MM.1S (cell line): ENCODE data around the gene B4GALT3.

Source experiments
- DNase-seq: peaks from one replicate; pipeline ENCODE4 v3.0.0-alpha.2; 2015
- H2AFZ ChIP-seq: fragments of 300-600 bp; sonication (generic); 2 replicates; pipeline ENCODE4 v1.6.0; 2016; ENCODE audit warnings: antibody characterized with exemption, low read length
- H3F3A ChIP-seq: fragments of 300-600 bp; sonication (generic); 2 replicates; pipeline ENCODE4 v1.6.1; 2016; ENCODE audit warnings: mild to moderate bottlenecking, antibody characterized with exemption, low read length, moderate library complexity, mixed read lengths; ENCODE audit not compliant: insufficient read depth
- H3K27ac ChIP-seq: fragments of 300-600 bp; sonication (generic); 2 replicates; pipeline ENCODE4 v1.5.1; 2016; ENCODE audit warnings: mild to moderate bottlenecking, low read length
- H3K27me3 ChIP-seq: fragments of 300-600 bp; sonication (generic); replicated peaks from 2 replicates; pipeline ENCODE4 v1.6.0; 2016; ENCODE audit warnings: low read length; ENCODE audit not compliant: insufficient read depth
- H3K36me3 ChIP-seq: fragments of 300-600 bp; sonication (generic); replicated peaks from 2 replicates; pipeline ENCODE4 v1.6.1; 2016; ENCODE audit warnings: mild to moderate bottlenecking, low read length, mixed read lengths; ENCODE audit not compliant: insufficient read depth
- H3K4me1 ChIP-seq: fragments of 300-600 bp; sonication (generic); 2 replicates; pipeline ENCODE4 v1.6.1; 2016; ENCODE audit warnings: low read length, mixed read lengths
- H3K4me2 ChIP-seq: fragments of 300-600 bp; sonication (generic); 2 replicates; pipeline ENCODE4 v1.6.0; 2016; ENCODE audit warnings: low read depth, low read length
- H3K4me3 ChIP-seq: fragments of 300-600 bp; sonication (generic); 2 replicates; pipeline ENCODE4 v1.5.1; 2016; ENCODE audit warnings: low read length, mixed read lengths
- H3K79me2 ChIP-seq: fragments of 300-600 bp; sonication (generic); 2 replicates; pipeline ENCODE4 v1.6.1; 2016; ENCODE audit warnings: mixed run types, low read length, mixed read lengths
- H3K9ac ChIP-seq: fragments of 300-600 bp; sonication (generic); 2 replicates; pipeline ENCODE4 v1.6.1; 2016; ENCODE audit warnings: low read length, mixed read lengths
- H3K9me2 ChIP-seq: fragments of 300-600 bp; sonication (generic); replicated peaks from 2 replicates; pipeline ENCODE4 v1.6.1; 2016; ENCODE audit warnings: mild to moderate bottlenecking, low read length, mixed read lengths; ENCODE audit not compliant: insufficient read depth
- H3K9me3 ChIP-seq: fragments of 300-600 bp; sonication (generic); replicated peaks from 2 replicates; pipeline ENCODE4 v1.6.1; 2016; ENCODE audit warnings: mild to moderate bottlenecking, low read length, mixed read lengths; ENCODE audit not compliant: insufficient read depth
- H4K20me1 ChIP-seq: fragments of 300-600 bp; sonication (generic); 2 replicates; pipeline ENCODE4 v1.6.1; 2016; ENCODE audit warnings: mild to moderate bottlenecking, low read length, moderate library complexity, mixed read lengths; ENCODE audit not compliant: insufficient read depth
- EZH2 ChIP-seq: fragments of 300-600 bp; sonication (generic); optimal IDR thresholded peaks from 2 replicates; pipeline ENCODE3; 2017; ENCODE audit warnings: low read depth, mild to moderate bottlenecking, antibody characterized with exemption, low read length, mixed read lengths
- EZH2phosphoT487 ChIP-seq: fragments of 300-600 bp; sonication (generic); IDR thresholded peaks from 2 replicates; pipeline ENCODE4 v1.6.1; 2018; ENCODE audit warnings: antibody characterized with exemption, low read length
- TF ChIP-seq, protein P1 (sequence below): fragments of 300-600 bp; sonication (generic); IDR thresholded peaks from 2 replicates; pipeline ENCODE4 v1.5.1; 2016; ENCODE audit warnings: antibody characterized with exemption, low read length, mixed read lengths

Gene B4GALT3

DNA sequence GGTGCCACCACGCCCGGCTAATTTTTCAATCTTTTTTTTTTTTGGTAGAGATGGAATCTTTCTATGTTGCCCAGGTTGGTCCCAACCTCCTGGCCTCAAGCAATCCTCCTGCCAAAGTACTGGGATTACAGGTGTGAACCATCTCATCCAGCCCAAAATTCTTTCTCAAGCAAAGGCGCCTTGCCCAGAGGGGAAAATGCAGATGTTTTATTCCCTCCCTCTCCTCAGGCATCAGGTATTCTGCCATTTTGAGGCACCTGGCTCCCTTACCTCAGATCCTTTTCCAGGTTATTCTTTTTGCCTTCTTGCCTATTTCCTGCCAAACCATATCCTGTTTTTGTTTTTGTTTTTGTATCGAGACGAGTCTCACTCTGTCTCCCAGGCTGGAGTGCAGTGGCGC is 11.1 kb upstream of the B4GALT3 start:
- Histone ChIP-seq H2AFZ (no peak overlapping the region), H3K9ac (no peak overlapping the region), H3K9me3 (no peaks in the 10 kb centered on the region), H3K27ac (no peak overlapping the region), H3K27me3 (no peaks in the 10 kb centered on the region), H3K4me1 (peaks cover 40% of the 10 kb centered on the region), H3K4me3 (no peak overlapping the region), H3K4me2 (no peak overlapping the region), H4K20me1 (no peaks in the 10 kb centered on the region), H3K9me2 (no peaks in the 10 kb centered on the region), H3K36me3 (no peaks in the 10 kb centered on the region), H3F3A (peaks cover 30% of the 10 kb centered on the region), H3K79me2 (no peaks in the 10 kb centered on the region; the same call in 1 of the 2 replicates)
- no peak for DNase-seq
- TF ChIP-seq, protein P1, sequence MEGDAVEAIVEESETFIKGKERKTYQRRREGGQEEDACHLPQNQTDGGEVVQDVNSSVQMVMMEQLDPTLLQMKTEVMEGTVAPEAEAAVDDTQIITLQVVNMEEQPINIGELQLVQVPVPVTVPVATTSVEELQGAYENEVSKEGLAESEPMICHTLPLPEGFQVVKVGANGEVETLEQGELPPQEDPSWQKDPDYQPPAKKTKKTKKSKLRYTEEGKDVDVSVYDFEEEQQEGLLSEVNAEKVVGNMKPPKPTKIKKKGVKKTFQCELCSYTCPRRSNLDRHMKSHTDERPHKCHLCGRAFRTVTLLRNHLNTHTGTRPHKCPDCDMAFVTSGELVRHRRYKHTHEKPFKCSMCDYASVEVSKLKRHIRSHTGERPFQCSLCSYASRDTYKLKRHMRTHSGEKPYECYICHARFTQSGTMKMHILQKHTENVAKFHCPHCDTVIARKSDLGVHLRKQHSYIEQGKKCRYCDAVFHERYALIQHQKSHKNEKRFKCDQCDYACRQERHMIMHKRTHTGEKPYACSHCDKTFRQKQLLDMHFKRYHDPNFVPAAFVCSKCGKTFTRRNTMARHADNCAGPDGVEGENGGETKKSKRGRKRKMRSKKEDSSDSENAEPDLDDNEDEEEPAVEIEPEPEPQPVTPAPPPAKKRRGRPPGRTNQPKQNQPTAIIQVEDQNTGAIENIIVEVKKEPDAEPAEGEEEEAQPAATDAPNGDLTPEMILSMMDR: no peak
- TF ChIP-seq EZH2: no peak
- no peak for TF ChIP-seq EZH2phosphoT487

DNA sequence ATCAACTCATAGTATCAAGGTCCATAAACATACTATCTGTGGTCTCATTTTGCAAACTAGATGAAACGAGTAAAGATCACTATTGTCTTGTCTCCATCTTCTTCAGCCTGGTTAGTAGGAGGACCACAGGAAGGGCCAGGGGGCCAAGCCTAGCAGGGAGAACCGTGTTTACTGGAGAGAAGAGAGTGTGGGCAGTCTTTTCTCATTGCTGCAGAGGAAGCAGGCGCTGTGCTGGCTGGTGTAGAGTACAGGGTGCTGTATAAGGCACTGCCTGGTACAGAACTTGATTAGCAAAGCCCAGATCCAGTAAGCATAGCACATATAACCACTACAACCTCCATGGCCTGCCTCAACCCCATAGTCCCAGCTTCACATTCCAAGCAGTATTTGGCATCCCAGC is 10.0 kb upstream of the B4GALT3 start:
- DNase-seq: no peak
- H3K27ac ChIP-seq: peak overlapping the region; percentile 89; the same call in 1 of the 2 replicates
- no peaks in the 10 kb centered on the region for H3K9me2 ChIP-seq
- H3K9me3 ChIP-seq: no peaks in the 10 kb centered on the region
- H3K79me2 ChIP-seq: no peaks in the 10 kb centered on the region; the same call in 1 of the 2 replicates
- peaks cover 40% of the 10 kb centered on the region for H3F3A ChIP-seq
- no peak overlapping the region for H3K9ac ChIP-seq
- no peak for TF ChIP-seq EZH2
- TF ChIP-seq, protein P1: no peak
- TF ChIP-seq EZH2phosphoT487: no peak
- H3K4me2 ChIP-seq: no peak overlapping the region
- H3K4me3 ChIP-seq: no peak overlapping the region
- no peaks in the 10 kb centered on the region for H4K20me1 ChIP-seq
- peaks cover 47% of the 10 kb centered on the region for H3K4me1 ChIP-seq
- 0 out of 2 replicates have a peak overlapping the region, but pooled peaks have one; percentile 1 for H2AFZ ChIP-seq
- no peaks in the 10 kb centered on the region for H3K27me3 ChIP-seq
- H3K36me3 ChIP-seq: no peaks in the 10 kb centered on the region

DNA sequence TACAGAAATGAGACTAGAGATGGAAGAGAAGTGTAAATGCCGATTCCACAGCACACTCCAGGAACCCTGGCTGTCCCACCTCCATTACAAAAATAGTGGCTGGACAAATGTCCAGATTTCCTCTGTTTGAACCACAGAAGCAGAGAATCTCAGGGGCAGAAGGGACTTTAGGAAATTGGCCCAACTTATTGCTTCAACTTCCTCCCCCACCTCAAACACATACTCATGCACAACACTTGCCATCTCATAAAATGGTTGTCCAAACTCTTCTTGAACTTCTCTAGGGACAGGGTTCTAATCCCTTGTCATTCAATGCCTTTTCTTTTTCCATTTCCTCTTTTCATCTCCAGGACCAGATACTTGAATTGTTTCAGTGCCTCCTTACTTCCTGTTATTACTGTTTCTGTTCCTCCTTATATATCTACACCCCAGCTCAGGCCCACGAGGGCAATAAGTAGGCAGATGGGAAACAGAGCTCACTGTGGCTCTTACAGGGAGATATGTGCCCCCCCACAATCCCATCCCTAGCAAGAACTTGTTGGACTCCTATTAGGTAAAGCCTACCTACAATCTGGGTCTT is 8.5 kb upstream of the B4GALT3 start:
- Histone ChIP-seq H3K27me3 (no peaks in the 10 kb centered on the region), H3K9ac (peak overlapping the region; percentile 47), H3K36me3 (no peaks in the 10 kb centered on the region), H4K20me1 (no peaks in the 10 kb centered on the region), H3K4me3 (peak overlapping the region; percentile 32), H3F3A (peaks cover 44% of the 10 kb centered on the region), H3K79me2 (no peaks in the 10 kb centered on the region; the same call in 1 of the 2 replicates), H3K27ac (peak overlapping the region; percentile 89), H3K4me1 (peaks cover 59% of the 10 kb centered on the region), H3K9me3 (no peaks in the 10 kb centered on the region), H2AFZ (peak overlapping the region; percentile 25), H3K4me2 (peak overlapping the region; percentile 68), H3K9me2 (no peaks in the 10 kb centered on the region)
- TF ChIP-seq, protein P1: no peak
- no peak for TF ChIP-seq EZH2
- no peak for TF ChIP-seq EZH2phosphoT487
- DNase-seq: peak; percentile 32
